H9 (cell line): Measurements from ENCODE around the gene ZFP64. TPM values are rescaled to one million over a fixed set of nuclear protein-coding genes. Genes with fewer than 3 reads are reported as not detected.

Experiments used
- DNase-seq: peaks from one replicate; pipeline ENCODE4 v3.0.0-alpha.2; 2017
- H2AFZ ChIP-seq: one replicate; pipeline ENCODE4 v1.6.1; 2013; ENCODE audit warnings: mild to moderate bottlenecking, low read length, control low read depth, moderate library complexity
- H2AK5ac ChIP-seq: 2 replicates; pipeline ENCODE4 v1.6.1; 2013; ENCODE audit warnings: low read length, control low read depth, mixed read lengths; ENCODE audit not compliant: insufficient read length
- H2BK120ac ChIP-seq: one replicate; pipeline ENCODE4 v1.6.1; 2013; ENCODE audit warnings: low read depth, mild to moderate bottlenecking, low read length, control low read depth, inconsistent platforms; ENCODE audit not compliant: poor library complexity, severe bottlenecking
- H2BK12ac ChIP-seq: 2 replicates; pipeline ENCODE4 v1.6.1; 2013; ENCODE audit warnings: low read length, control low read depth, mixed read lengths, low read depth; ENCODE audit not compliant: insufficient read length
- H2BK15ac ChIP-seq: 2 replicates; pipeline ENCODE4 v1.6.1; 2013; ENCODE audit warnings: low read depth, low read length, control low read depth
- H2BK20ac ChIP-seq: one replicate; pipeline ENCODE4 v1.6.1; 2013; ENCODE audit warnings: low read depth, mild to moderate bottlenecking, low read length, control low read depth, inconsistent platforms; ENCODE audit not compliant: poor library complexity, severe bottlenecking
- H2BK5ac ChIP-seq: 2 replicates; pipeline ENCODE4 v1.6.1; 2013; ENCODE audit warnings: low read length, control low read depth, mixed read lengths; ENCODE audit not compliant: insufficient read length
- H3K14ac ChIP-seq: 2 replicates; pipeline ENCODE4 v1.6.1; 2013; ENCODE audit warnings: low read length, control low read depth; ENCODE audit not compliant: insufficient read depth
- H3K18ac ChIP-seq: 2 replicates; pipeline ENCODE4 v1.6.1; 2013; ENCODE audit warnings: low read depth, mild to moderate bottlenecking, mixed read lengths, low read length, control low read depth; ENCODE audit not compliant: insufficient read length
- H3K23ac ChIP-seq: 2 replicates; pipeline ENCODE4 v1.6.1; 2013; ENCODE audit warnings: low read length, control low read depth, mixed read lengths, low read depth; ENCODE audit not compliant: insufficient read length
- H3K23me2 ChIP-seq: 2 replicates; pipeline ENCODE4 v1.6.1; 2013; ENCODE audit warnings: low read depth, mild to moderate bottlenecking, mixed read lengths, low read length, control low read depth; ENCODE audit not compliant: insufficient read length, poor library complexity, severe bottlenecking
- H3K27ac ChIP-seq: 2 replicates; pipeline ENCODE4 v1.5.1; 2013; ENCODE audit warnings: low read length, control low read depth, mixed read lengths, low read depth; ENCODE audit not compliant: insufficient read length
- H3K27me3 ChIP-seq: 2 replicates; pipeline ENCODE4 v1.6.1; 2013; ENCODE audit warnings: low read length, control low read depth, inconsistent platforms; ENCODE audit not compliant: insufficient read depth
- H3K4ac ChIP-seq: 2 replicates; pipeline ENCODE4 v1.6.1; 2013; ENCODE audit warnings: low read depth, mild to moderate bottlenecking, control low read depth, inconsistent platforms, low read length, moderate library complexity
- H3K4me1 ChIP-seq: 2 replicates; pipeline ENCODE4 v1.6.1; 2013; ENCODE audit warnings: low read length, control low read depth, inconsistent platforms; ENCODE audit not compliant: insufficient read depth
- H3K4me2 ChIP-seq: 2 replicates; pipeline ENCODE4 v1.6.1; 2013; ENCODE audit warnings: low read length, control low read depth, mixed read lengths; ENCODE audit not compliant: insufficient read length, insufficient read depth
- H3K56ac ChIP-seq: 2 replicates; pipeline ENCODE4 v1.6.1; 2013; ENCODE audit warnings: low read depth, mild to moderate bottlenecking, mixed read lengths, low read length, control low read depth; ENCODE audit not compliant: insufficient read length
- H3K79me1 ChIP-seq: 2 replicates; pipeline ENCODE4 v1.6.1; 2013; ENCODE audit warnings: low read depth, mild to moderate bottlenecking, moderate library complexity, low read length, control low read depth, inconsistent platforms; ENCODE audit not compliant: insufficient read depth, poor library complexity, severe bottlenecking
- H3K79me2 ChIP-seq: 2 replicates; pipeline ENCODE4 v1.6.1; 2013; ENCODE audit warnings: low read length, control low read depth, inconsistent platforms; ENCODE audit not compliant: insufficient read depth
- H3K9ac ChIP-seq: 2 replicates; pipeline ENCODE4 v1.6.1; 2013; ENCODE audit warnings: low read length, control low read depth, mixed read lengths; ENCODE audit not compliant: insufficient read length; ENCODE audit errors: extremely low read depth
- H3K9me3 ChIP-seq: one replicate; pipeline ENCODE4 v1.6.1; 2013; ENCODE audit warnings: low read depth, low read length, inconsistent platforms; ENCODE audit not compliant: control insufficient read depth
- H3T11ph ChIP-seq: one replicate; pipeline ENCODE4 v1.6.1; 2013; ENCODE audit warnings: mild to moderate bottlenecking, low read length, control low read depth, inconsistent platforms
- H4K20me1 ChIP-seq: one replicate; pipeline ENCODE4 v1.6.1; 2013; ENCODE audit not compliant: control insufficient read depth, insufficient read length, insufficient read depth
- H4K5ac ChIP-seq: 2 replicates; pipeline ENCODE4 v1.6.1; 2013; ENCODE audit warnings: low read depth, mild to moderate bottlenecking, mixed read lengths, low read length, control low read depth; ENCODE audit not compliant: insufficient read length
- H4K8ac ChIP-seq: replicated peaks from 2 replicates; pipeline ENCODE4 v1.6.1; 2013; ENCODE audit warnings: low read length, control low read depth, mixed read lengths, low read depth; ENCODE audit not compliant: insufficient read length
- H4K91ac ChIP-seq: 2 replicates; pipeline ENCODE4 v1.6.1; 2013; ENCODE audit warnings: low read depth, mild to moderate bottlenecking, moderate library complexity, mixed read lengths, low read length, control low read depth; ENCODE audit not compliant: insufficient read length
- H3K27ac Mint-ChIP-seq, 3 experiments: 2 replicates in 2 of 3; 3 replicates in 1 of 3; pipeline ENCODE4 v1.8.0; 2020 to 2021; ENCODE audit warnings: mixed read lengths in 3 of 3, mild to moderate bottlenecking in 1 of 3, moderate library complexity in 1 of 3
- H3K27me3 Mint-ChIP-seq: 2 replicates; pipeline ENCODE4 v1.8.0; 2021; ENCODE audit warnings: low read depth, mild to moderate bottlenecking, moderate library complexity, mixed read lengths
- H3K36me3 Mint-ChIP-seq, 3 experiments: 2 replicates in 2 of 3; 3 replicates in 1 of 3; pipeline ENCODE4 v1.8.0; 2020 to 2021; ENCODE audit warnings: low read depth in 3 of 3, mixed read lengths in 3 of 3; ENCODE audit not compliant: insufficient read depth in 1 of 3
- H3K4me1 Mint-ChIP-seq, 2 experiments: 2 replicates each; pipeline ENCODE4 v1.8.0; 2020; ENCODE audit warnings: mixed read lengths in 2 of 2
- H3K4me3 Mint-ChIP-seq, 2 experiments: 2 replicates in 1 of 2; 3 replicates in 1 of 2; pipeline ENCODE4 v1.8.0; 2020 to 2021; ENCODE audit warnings: mild to moderate bottlenecking in 2 of 2, mixed read lengths in 2 of 2, moderate library complexity in 1 of 2
- H3K9me3 Mint-ChIP-seq, 2 experiments: 2 replicates in 1 of 2; 3 replicates in 1 of 2; pipeline ENCODE4 v1.8.0; 2020; ENCODE audit warnings: mild to moderate bottlenecking in 2 of 2, mixed read lengths in 2 of 2, moderate library complexity in 1 of 2
- WGBS: extraction: QIAGEN DNeasy Blood & Tissue Kit; methylation state at CpG from one replicate; pipeline ENCODE4 v1.1.7; 2013; ENCODE audit warnings: missing lambda C conversion rate, low lambda C conversion rate, mixed read lengths; ENCODE audit not compliant: insufficient read length; ENCODE audit errors: extremely low coverage; 5-methylcytosine and 5-hydroxymethylcytosine counted together
- total RNA-seq: library from RNA; stranded (reverse); gene quantifications from 2 replicates; pipeline ENCODE4 v1.2.1, GENCODE V29; 2021
- TF ChIP-seq, protein P1 (sequence below): fragments of 200-600 bp; sonication (generic); conservative IDR thresholded peaks from 3 replicates; pipeline ENCODE4 v1.8.0; 2021; ENCODE audit warnings: antibody characterized with exemption, mild to moderate bottlenecking

Gene ZFP64
- total RNA-seq, 1 experiment from 2014 or later: 29.2 TPM

DNA sequence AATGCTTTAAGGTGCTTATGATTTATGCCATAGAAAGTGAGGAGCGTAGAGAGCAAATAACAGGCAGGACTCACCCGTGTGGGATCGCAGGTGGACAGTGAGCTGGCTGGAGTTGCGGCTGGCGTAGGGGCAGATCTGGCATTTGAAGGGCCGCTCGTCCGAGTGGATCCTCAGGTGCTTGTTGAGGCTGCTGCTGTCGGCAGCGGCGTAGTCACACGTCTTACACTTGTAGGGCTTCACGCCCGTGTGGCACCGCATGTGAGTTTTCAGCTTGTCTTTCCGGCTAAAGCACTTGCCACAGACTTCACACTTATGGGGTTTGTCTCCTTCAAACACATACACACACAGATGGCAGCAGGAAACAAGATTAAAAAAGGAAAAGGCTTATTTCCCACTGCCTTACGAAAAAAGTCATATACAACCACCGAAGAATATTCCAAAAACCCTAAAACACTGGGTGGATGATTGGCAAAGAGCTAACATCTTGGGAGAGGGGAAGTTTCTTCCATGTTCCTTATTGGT, 31.5 kb downstream of the ZFP64 start:
- Histone ChIP-seq H3K4ac (no peak overlapping the region), H2BK15ac (no peak overlapping the region), H3K79me2 (no peaks in the 10 kb centered on the region), H2AFZ (no peak overlapping the region), H3K23ac (no peak overlapping the region), H3K56ac (no peak overlapping the region), H3K14ac (no peak overlapping the region), H3K4me2 (no peak overlapping the region), H4K20me1 (no peaks in the 10 kb centered on the region), H3K9me3 (no peaks in the 10 kb centered on the region), H4K91ac (no peak overlapping the region), H2BK12ac (no peak overlapping the region), H3K79me1 (no peaks in the 10 kb centered on the region), H2BK20ac (no peak overlapping the region), H3K27me3 (no peaks in the 10 kb centered on the region), H3K27ac (no peak overlapping the region), H4K8ac (no peak overlapping the region), H3K18ac (no peak overlapping the region), H2BK120ac (no peak overlapping the region), H2AK5ac (no peak overlapping the region), H4K5ac (no peak overlapping the region), H3T11ph (no peak overlapping the region), H3K4me1 (no peaks in the 10 kb centered on the region), H3K9ac (no peak overlapping the region), H2BK5ac (no peak overlapping the region), H3K23me2 (no peaks in the 10 kb centered on the region)
- no CpG with 5 or more reads among the region's 18 CpGs for WGBS
- no peaks in the 10 kb centered on the region for H3K27me3 Mint-ChIP-seq
- TF ChIP-seq, protein P1, sequence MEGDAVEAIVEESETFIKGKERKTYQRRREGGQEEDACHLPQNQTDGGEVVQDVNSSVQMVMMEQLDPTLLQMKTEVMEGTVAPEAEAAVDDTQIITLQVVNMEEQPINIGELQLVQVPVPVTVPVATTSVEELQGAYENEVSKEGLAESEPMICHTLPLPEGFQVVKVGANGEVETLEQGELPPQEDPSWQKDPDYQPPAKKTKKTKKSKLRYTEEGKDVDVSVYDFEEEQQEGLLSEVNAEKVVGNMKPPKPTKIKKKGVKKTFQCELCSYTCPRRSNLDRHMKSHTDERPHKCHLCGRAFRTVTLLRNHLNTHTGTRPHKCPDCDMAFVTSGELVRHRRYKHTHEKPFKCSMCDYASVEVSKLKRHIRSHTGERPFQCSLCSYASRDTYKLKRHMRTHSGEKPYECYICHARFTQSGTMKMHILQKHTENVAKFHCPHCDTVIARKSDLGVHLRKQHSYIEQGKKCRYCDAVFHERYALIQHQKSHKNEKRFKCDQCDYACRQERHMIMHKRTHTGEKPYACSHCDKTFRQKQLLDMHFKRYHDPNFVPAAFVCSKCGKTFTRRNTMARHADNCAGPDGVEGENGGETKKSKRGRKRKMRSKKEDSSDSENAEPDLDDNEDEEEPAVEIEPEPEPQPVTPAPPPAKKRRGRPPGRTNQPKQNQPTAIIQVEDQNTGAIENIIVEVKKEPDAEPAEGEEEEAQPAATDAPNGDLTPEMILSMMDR: no peak
- no peaks in the 10 kb centered on the region for H3K4me1 Mint-ChIP-seq
- H3K27ac Mint-ChIP-seq: no peak overlapping the region
- no peak overlapping the region for H3K4me3 Mint-ChIP-seq
- DNase-seq: no peak
- peaks cover 7 to 16% of the 10 kb centered on the region in 2 experiments; a peak in 3 of 5 replicates for H3K9me3 Mint-ChIP-seq
- peaks cover 45 to 73% (median 69%) of the 10 kb centered on the region in 3 experiments for H3K36me3 Mint-ChIP-seq
